PFSK-1 (cell line): ENCODE measurements around the gene LHX5.

Experiments
- FOXP2 ChIP-seq: optimal IDR thresholded peaks from 2 replicates; pipeline ENCODE3; 2011; ENCODE audit warnings: borderline replicate concordance, control low read depth, inconsistent platforms; ENCODE audit not compliant: insufficient read depth; ENCODE audit errors: extremely low read length, extremely low read depth
- POLR2AphosphoS5 ChIP-seq: IDR thresholded peaks from 2 replicates; pipeline ENCODE4 v1.6.1; 2012; ENCODE audit warnings: low read depth, mild to moderate bottlenecking, control low read depth, low read length, moderate library complexity
- SIN3A ChIP-seq: IDR thresholded peaks from 2 replicates; pipeline ENCODE4 v1.6.1; 2012; ENCODE audit warnings: mild to moderate bottlenecking, low read length, moderate library complexity, borderline replicate concordance; ENCODE audit not compliant: insufficient read depth
- TAF1 ChIP-seq: IDR thresholded peaks from 2 replicates; pipeline ENCODE4 v1.6.1; 2012; ENCODE audit warnings: low read length, control low read depth, borderline replicate concordance; ENCODE audit not compliant: insufficient read depth
- TF ChIP-seq, protein P1 (sequence below), 2 experiments: IDR thresholded peaks; 2 replicates each; pipeline versions ENCODE4 v1.6.1 to v1.8.0; 2011 to 2012; ENCODE audit warnings: low read depth in 2 of 2, low read length in 2 of 2, control low read depth in 1 of 2, inconsistent platforms in 1 of 2, mild to moderate bottlenecking in 1 of 2, moderate library complexity in 1 of 2; ENCODE audit not compliant: insufficient read depth in 1 of 2

DNA sequence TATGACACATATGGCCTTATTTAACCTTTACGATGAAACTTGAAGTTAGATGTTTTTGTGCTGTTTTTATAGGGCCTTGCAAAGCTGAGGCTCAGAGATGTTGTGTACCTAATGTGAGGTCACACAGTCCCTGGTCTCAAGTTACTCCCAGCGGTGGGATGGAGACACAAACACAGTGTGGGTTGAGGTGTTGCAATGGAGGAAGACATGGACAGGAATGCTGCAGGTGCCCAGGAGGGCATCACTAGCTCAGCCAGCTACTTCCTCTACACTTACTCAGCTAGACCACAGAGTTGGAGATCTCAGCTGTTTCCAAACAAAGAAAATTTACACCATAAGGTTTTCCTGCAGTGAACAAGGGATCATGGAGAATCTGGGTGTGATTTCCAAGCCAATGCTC lies 15.5 kb downstream of the LHX5 start:
- TF ChIP-seq POLR2AphosphoS5 (no peak), SIN3A (no peak), TAF1 (no peak), FOXP2 (no peak)
- TF ChIP-seq, protein P1, sequence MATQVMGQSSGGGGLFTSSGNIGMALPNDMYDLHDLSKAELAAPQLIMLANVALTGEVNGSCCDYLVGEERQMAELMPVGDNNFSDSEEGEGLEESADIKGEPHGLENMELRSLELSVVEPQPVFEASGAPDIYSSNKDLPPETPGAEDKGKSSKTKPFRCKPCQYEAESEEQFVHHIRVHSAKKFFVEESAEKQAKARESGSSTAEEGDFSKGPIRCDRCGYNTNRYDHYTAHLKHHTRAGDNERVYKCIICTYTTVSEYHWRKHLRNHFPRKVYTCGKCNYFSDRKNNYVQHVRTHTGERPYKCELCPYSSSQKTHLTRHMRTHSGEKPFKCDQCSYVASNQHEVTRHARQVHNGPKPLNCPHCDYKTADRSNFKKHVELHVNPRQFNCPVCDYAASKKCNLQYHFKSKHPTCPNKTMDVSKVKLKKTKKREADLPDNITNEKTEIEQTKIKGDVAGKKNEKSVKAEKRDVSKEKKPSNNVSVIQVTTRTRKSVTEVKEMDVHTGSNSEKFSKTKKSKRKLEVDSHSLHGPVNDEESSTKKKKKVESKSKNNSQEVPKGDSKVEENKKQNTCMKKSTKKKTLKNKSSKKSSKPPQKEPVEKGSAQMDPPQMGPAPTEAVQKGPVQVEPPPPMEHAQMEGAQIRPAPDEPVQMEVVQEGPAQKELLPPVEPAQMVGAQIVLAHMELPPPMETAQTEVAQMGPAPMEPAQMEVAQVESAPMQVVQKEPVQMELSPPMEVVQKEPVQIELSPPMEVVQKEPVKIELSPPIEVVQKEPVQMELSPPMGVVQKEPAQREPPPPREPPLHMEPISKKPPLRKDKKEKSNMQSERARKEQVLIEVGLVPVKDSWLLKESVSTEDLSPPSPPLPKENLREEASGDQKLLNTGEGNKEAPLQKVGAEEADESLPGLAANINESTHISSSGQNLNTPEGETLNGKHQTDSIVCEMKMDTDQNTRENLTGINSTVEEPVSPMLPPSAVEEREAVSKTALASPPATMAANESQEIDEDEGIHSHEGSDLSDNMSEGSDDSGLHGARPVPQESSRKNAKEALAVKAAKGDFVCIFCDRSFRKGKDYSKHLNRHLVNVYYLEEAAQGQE (IDR thresholded peaks at IDR 0.05; ENCODE audit: insufficient read depth in 1 of 2, low read depth in 2 of 2, low read length in 2 of 2) = no peak
